ENCODE measurements around the gene KIRREL3.

Gene KIRREL3

DNA sequence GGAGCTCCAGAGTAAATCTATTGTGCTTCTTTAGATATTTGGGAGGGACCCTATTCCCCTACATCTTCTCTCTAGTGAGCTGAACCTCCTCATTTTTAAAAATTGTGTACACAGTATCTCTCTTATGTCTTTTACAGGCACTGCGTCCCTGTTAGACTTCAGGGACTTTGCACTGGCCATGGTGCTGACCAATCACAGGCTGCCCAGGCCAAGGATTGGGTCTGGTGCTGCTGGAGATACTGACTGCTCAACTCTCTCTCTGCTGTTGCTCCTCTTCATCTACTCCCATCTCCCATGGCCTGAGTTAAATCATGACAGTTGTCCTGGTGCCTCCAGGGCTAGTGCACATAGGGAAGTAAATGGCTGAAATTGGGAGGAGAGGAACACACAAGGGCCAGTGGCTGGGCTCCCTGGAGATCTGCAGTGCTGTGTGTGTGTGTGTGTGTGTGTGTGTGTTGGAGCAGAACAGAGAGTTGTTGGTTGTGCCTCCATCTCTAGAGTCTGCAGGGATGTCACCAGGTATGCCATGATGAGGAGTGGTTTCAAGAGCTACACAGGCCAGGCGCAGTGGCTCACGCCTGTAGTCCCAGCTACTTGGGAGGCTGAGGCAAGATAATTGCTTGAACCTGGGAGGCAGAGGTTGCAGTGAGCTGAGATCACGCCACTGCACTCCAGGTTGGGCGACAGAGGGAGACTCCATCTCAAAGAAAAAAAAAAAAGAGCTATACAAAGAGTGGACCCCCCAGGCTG, 489.8 kb downstream of the KIRREL3 start:
- H3K27me3 ChIP-seq (ENCODE audit: insufficient read depth, insufficient read length), result no peaks in the 10 kb centered on the region
- no peak for DNase-seq (ENCODE audit: low read depth, low spot score)
- no peak for TF ChIP-seq ZNF274 (IDR thresholded peaks at IDR 0.05; ENCODE audit: low read depth, low read length)
- no peak for TF ChIP-seq YY1 (IDR thresholded peaks at IDR 0.05; ENCODE audit: insufficient read depth, insufficient read length)
- no peak for TF ChIP-seq SUZ12 (IDR thresholded peaks at IDR 0.05; ENCODE audit: extremely low read depth, insufficient read depth, insufficient read length)

DNA sequence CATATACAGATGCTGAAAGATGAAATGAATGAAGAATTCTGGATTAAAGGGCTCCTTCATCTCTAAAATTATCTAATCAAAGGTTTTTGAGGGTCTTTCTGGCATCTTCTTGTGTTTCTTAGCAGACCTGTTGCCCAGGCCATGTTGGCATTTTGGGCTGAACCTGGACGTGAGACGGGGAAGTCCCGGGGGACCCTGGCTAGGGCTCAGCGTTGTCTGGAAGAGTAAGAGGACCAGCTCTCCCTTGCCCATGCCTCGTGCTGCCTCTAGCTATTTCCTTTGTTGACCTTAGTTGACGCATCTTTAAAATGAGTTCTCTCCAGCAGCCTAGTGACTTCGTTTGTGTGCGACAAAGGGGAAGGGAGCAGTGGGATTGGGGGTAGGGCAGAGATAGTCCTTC, 492.9 kb downstream of the KIRREL3 start:
- no peaks in the 10 kb centered on the region for H3K27me3 ChIP-seq (ENCODE audit: insufficient read depth, insufficient read length)
- peaks cover 3% of the 10 kb centered on the region for H3K4me1 ChIP-seq (ENCODE audit: insufficient read depth, insufficient read length)
- TF ChIP-seq SUZ12 (IDR thresholded peaks at IDR 0.05; ENCODE audit: extremely low read depth, insufficient read depth, insufficient read length) (no peak), YY1 (IDR thresholded peaks at IDR 0.05; ENCODE audit: insufficient read depth, insufficient read length) (no peak), ZNF274 (IDR thresholded peaks at IDR 0.05; ENCODE audit: low read depth, low read length) (no peak)
- no peak overlapping the region for H3K4me3 ChIP-seq (ENCODE audit: insufficient read length, low read depth)
- H3K9me3 ChIP-seq (ENCODE audit: insufficient read depth, low read length), result peaks cover 30% of the 10 kb centered on the region; the same call in 1 of the 2 replicates
- no peaks in the 10 kb centered on the region for H3K36me3 ChIP-seq (ENCODE audit: insufficient read depth, insufficient read length, low read length)
- no peak for DNase-seq (ENCODE audit: low read depth, low spot score)
- H3K9ac ChIP-seq (ENCODE audit: insufficient read length, low read depth), result no peak overlapping the region

More for the DNA sequence above, 489.8 kb downstream of the KIRREL3 start:
- no peak overlapping the region for H3K4me3 ChIP-seq (ENCODE audit: insufficient read length, low read depth)
- H3K9me3 ChIP-seq (ENCODE audit: insufficient read depth, low read length), result peaks cover 12% of the 10 kb centered on the region; the same call in 1 of the 2 replicates
- H3K9ac ChIP-seq (ENCODE audit: insufficient read length, low read depth), result no peak overlapping the region
- H3K4me1 ChIP-seq (ENCODE audit: insufficient read depth, insufficient read length), result no peaks in the 10 kb centered on the region
- H3K36me3 ChIP-seq (ENCODE audit: insufficient read depth, insufficient read length, low read length), result no peaks in the 10 kb centered on the region

DNA sequence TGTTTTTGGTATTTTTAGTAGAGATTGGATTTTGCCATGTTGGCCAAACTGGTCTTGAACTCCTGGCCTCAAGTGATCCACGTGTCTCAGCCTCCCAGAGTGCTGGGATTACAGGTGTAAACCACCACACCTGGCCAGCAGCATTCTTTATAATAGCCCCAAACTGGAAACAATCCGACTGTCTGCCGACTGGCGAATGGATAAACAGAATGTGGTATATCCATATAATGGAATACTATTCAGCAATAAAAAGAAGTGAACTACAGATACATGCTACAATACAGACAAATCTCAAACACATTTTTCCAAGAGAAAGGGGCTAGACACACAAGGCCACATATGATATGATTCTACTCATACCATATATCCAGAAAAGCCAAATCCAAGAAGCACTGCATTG, 493.8 kb downstream of the KIRREL3 start:
- Histone ChIP-seq H3K4me3 (ENCODE audit: insufficient read length, low read depth) (no peak overlapping the region), H3K4me1 (ENCODE audit: insufficient read depth, insufficient read length) (peaks cover 3% of the 10 kb centered on the region), H3K36me3 (ENCODE audit: insufficient read depth, insufficient read length, low read length) (no peaks in the 10 kb centered on the region), H3K9me3 (ENCODE audit: insufficient read depth, low read length) (peaks cover 30% of the 10 kb centered on the region; the same call in 1 of the 2 replicates), H3K27me3 (ENCODE audit: insufficient read depth, insufficient read length) (no peaks in the 10 kb centered on the region), H3K9ac (ENCODE audit: insufficient read length, low read depth) (no peak overlapping the region)
- TF ChIP-seq SUZ12 (IDR thresholded peaks at IDR 0.05; ENCODE audit: extremely low read depth, insufficient read depth, insufficient read length), result no peak
- no peak for TF ChIP-seq ZNF274 (IDR thresholded peaks at IDR 0.05; ENCODE audit: low read depth, low read length)
- TF ChIP-seq YY1 (IDR thresholded peaks at IDR 0.05; ENCODE audit: insufficient read depth, insufficient read length), result no peak
- no peak for DNase-seq (ENCODE audit: low read depth, low spot score)

DNA sequence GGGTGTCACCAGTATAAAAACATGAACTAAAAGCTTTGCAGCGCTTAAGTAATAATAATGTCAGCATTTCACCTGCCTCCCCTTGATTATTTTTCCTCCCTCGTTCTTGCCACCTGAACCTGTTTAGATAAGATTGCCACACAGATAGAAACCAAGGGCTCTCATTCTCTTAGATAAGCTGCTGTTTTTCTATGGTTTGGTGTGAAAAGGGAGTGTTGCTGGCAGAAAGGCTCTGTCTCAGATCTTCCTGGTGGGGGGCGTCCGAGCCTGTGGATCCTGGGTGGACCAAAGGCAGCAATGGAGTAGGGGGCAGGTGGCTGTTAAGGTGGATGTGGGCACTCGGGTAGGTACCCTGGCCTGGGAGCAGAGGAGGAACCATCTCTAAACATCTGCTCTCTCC, 497.6 kb downstream of the KIRREL3 start:
- peaks cover 30% of the 10 kb centered on the region; the same call in 1 of the 2 replicates for H3K9me3 ChIP-seq (ENCODE audit: insufficient read depth, low read length)
- H3K27me3 ChIP-seq (ENCODE audit: insufficient read depth, insufficient read length), result no peaks in the 10 kb centered on the region
- H3K4me3 ChIP-seq (ENCODE audit: insufficient read length, low read depth), result no peak overlapping the region
- H3K36me3 ChIP-seq (ENCODE audit: insufficient read depth, insufficient read length, low read length), result no peaks in the 10 kb centered on the region
- H3K9ac ChIP-seq (ENCODE audit: insufficient read length, low read depth), result no peak overlapping the region
- no peak for DNase-seq (ENCODE audit: low read depth, low spot score)
- peaks cover 3% of the 10 kb centered on the region for H3K4me1 ChIP-seq (ENCODE audit: insufficient read depth, insufficient read length)
- TF ChIP-seq ZNF274 (IDR thresholded peaks at IDR 0.05; ENCODE audit: low read depth, low read length), result no peak
- TF ChIP-seq SUZ12 (IDR thresholded peaks at IDR 0.05; ENCODE audit: extremely low read depth, insufficient read depth, insufficient read length), result no peak
- TF ChIP-seq YY1 (IDR thresholded peaks at IDR 0.05; ENCODE audit: insufficient read depth, insufficient read length), result no peak

DNA sequence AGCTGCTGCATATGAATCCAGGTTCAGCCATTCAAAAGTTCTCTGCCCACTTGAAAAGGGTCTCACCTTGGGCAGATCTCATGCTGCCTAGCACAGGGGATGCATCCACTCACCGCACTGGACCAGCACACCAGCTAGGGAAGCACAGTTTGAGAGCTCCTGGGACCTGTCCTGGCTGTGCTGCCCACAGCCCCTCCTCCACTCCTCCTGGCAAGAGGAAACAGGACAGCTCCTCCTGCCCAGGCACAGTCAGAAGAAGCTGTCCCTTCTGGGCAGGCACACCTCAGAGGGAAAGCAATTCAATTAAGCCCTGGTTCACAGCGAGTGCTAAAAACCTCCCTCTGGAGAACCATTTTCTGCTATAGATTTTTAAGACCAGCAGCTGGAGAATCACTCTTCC, 498.4 kb downstream of the KIRREL3 start:
- TF ChIP-seq ZNF274 (IDR thresholded peaks at IDR 0.05; ENCODE audit: low read depth, low read length) (no peak), YY1 (IDR thresholded peaks at IDR 0.05; ENCODE audit: insufficient read depth, insufficient read length) (no peak), SUZ12 (IDR thresholded peaks at IDR 0.05; ENCODE audit: extremely low read depth, insufficient read depth, insufficient read length) (no peak)
- no peak overlapping the region for H3K4me3 ChIP-seq (ENCODE audit: insufficient read length, low read depth)

DNA sequence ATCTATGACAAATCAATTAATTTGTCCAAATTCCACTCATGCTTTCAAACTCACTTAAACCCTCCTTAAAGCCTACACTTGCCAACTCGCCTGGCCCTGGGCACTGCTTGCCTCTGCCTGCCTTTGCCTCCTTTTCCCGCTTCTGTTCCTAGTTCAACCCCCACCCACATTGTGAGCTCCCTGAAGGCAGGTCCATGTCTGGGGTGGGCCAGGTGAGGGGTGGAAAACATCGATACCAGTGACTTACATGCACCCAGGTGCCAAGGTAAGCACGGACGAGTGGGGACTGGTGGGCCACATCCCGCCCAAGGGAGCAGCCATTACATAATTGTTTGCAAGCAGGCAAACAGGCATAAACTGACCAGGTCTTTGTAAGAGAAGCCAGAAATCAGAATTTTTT, 498.9 kb downstream of the KIRREL3 start:
- TF ChIP-seq YY1 (IDR thresholded peaks at IDR 0.05; ENCODE audit: insufficient read depth, insufficient read length) (no peak), SUZ12 (IDR thresholded peaks at IDR 0.05; ENCODE audit: extremely low read depth, insufficient read depth, insufficient read length) (no peak), ZNF274 (IDR thresholded peaks at IDR 0.05; ENCODE audit: low read depth, low read length) (no peak)
- no peak overlapping the region for H3K9ac ChIP-seq (ENCODE audit: insufficient read length, low read depth)
- no peaks in the 10 kb centered on the region for H3K27me3 ChIP-seq (ENCODE audit: insufficient read depth, insufficient read length)
- peaks cover 26% of the 10 kb centered on the region; the same call in 1 of the 2 replicates for H3K9me3 ChIP-seq (ENCODE audit: insufficient read depth, low read length)
- no peak overlapping the region for H3K4me3 ChIP-seq (ENCODE audit: insufficient read length, low read depth)
- H3K36me3 ChIP-seq (ENCODE audit: insufficient read depth, insufficient read length, low read length), result no peaks in the 10 kb centered on the region
- no peak for DNase-seq (ENCODE audit: low read depth, low spot score)
- H3K4me1 ChIP-seq (ENCODE audit: insufficient read depth, insufficient read length), result peaks cover 3% of the 10 kb centered on the region

More for the DNA sequence above, 498.4 kb downstream of the KIRREL3 start:
- Histone ChIP-seq H3K36me3 (ENCODE audit: insufficient read depth, insufficient read length, low read length) (no peaks in the 10 kb centered on the region), H3K4me1 (ENCODE audit: insufficient read depth, insufficient read length) (peaks cover 3% of the 10 kb centered on the region), H3K9ac (ENCODE audit: insufficient read length, low read depth) (no peak overlapping the region), H3K9me3 (ENCODE audit: insufficient read depth, low read length) (peaks cover 30% of the 10 kb centered on the region; the same call in 1 of the 2 replicates), H3K27me3 (ENCODE audit: insufficient read depth, insufficient read length) (no peaks in the 10 kb centered on the region)
- DNase-seq (ENCODE audit: low read depth, low spot score), result no peak

DNA sequence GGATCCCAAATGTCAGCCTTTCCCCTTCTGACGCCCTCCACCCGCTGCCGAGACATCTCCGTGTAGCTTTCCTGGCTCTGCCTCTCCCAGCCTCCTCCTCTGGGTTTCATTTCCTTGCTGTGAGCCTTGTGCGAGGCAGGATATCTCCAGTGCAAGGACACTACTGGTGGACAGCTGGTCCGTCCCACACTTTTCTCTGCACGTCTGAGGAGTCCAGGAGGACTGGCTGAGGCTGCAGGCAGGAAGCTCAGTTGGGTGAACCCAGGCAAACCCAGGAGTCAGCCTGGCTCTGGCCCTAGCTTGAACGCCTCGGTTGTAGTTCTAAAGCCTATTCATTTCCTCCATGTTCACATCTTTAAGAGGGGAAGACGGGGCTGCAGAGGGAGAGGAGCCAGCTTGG, 499.6 kb downstream of the KIRREL3 start:
- Histone ChIP-seq H3K36me3 (ENCODE audit: insufficient read depth, insufficient read length, low read length) (no peaks in the 10 kb centered on the region), H3K4me1 (ENCODE audit: insufficient read depth, insufficient read length) (peaks cover 3% of the 10 kb centered on the region), H3K4me3 (ENCODE audit: insufficient read length, low read depth) (no peak overlapping the region), H3K27me3 (ENCODE audit: insufficient read depth, insufficient read length) (no peaks in the 10 kb centered on the region), H3K9me3 (ENCODE audit: insufficient read depth, low read length) (peaks cover 20% of the 10 kb centered on the region; the same call in 1 of the 2 replicates), H3K9ac (ENCODE audit: insufficient read length, low read depth) (no peak overlapping the region)
- TF ChIP-seq ZNF274 (IDR thresholded peaks at IDR 0.05; ENCODE audit: low read depth, low read length) (no peak), SUZ12 (IDR thresholded peaks at IDR 0.05; ENCODE audit: extremely low read depth, insufficient read depth, insufficient read length) (no peak), YY1 (IDR thresholded peaks at IDR 0.05; ENCODE audit: insufficient read depth, insufficient read length) (no peak)
- DNase-seq (ENCODE audit: low read depth, low spot score), result no peak

Data from NT2/D1 (cell line).